IMR-90 (cell line): ENCODE results near the gene MDM2. TPM values are rescaled to one million over a fixed set of nuclear protein-coding genes. Genes with fewer than 3 reads are reported as not detected.

Experiments used
- ATAC-seq: fragments of 200-7000 bp; cut with Tn5 transposase; 2 replicates; pipeline ENCODE4 v1.9.1; 2020; ENCODE audit warnings: low read depth, mild to moderate bottlenecking, moderate library complexity
- BruUV-seq: library from RNA; stranded (reverse); fragments of 400-500 nt; replicated peaks from 2 replicates; lab custom pipeline; 2021; lab: Mats Ljungman, UMichigan
- CTCF ChIA-PET: fragments of 300-600 bp; formaldehyde crosslinking; extraction: SDS; loops from one replicate; lab custom pipeline; 2021; ENCODE audit warnings: antibody characterized with exemption; lab: Yijun Ruan, JAX
- POLR2A ChIA-PET: fragments of 300-600 bp; sonication (Branson Sonifier 250); formaldehyde crosslinking; loops from one replicate; lab custom pipeline; 2022; ENCODE audit warnings: antibody characterized with exemption; ENCODE audit not compliant: unreplicated experiment; lab: Charles Lee
- DNase-seq: peaks from one replicate; pipeline ENCODE4 v3.0.0; 2013
- H2AFZ ChIP-seq: replicated peaks from 2 replicates; pipeline ENCODE3; 2013; ENCODE audit warnings: low read length, mild to moderate bottlenecking; ENCODE audit not compliant: poor library complexity
- H2AK5ac ChIP-seq: 2 replicates; pipeline ENCODE4 v1.6.1; 2013; ENCODE audit warnings: low read depth, low read length, inconsistent platforms
- H2AK9ac ChIP-seq: replicated peaks from 2 replicates; pipeline ENCODE3; 2013; ENCODE audit warnings: mild to moderate bottlenecking, low read depth, low read length, moderate library complexity; ENCODE audit not compliant: poor library complexity
- H2BK120ac ChIP-seq: 2 replicates; pipeline ENCODE4 v1.6.1; 2013; ENCODE audit warnings: low read depth, low read length, inconsistent platforms
- H2BK15ac ChIP-seq: 3 replicates; pipeline ENCODE4 v1.6.1; 2013; ENCODE audit warnings: low read depth, low read length, inconsistent platforms
- H2BK20ac ChIP-seq: 2 replicates; pipeline ENCODE4 v1.6.1; 2013; ENCODE audit warnings: low read depth, mild to moderate bottlenecking, inconsistent platforms, low read length, moderate library complexity
- H2BK5ac ChIP-seq: 2 replicates; pipeline ENCODE4 v1.6.1; 2013; ENCODE audit warnings: mild to moderate bottlenecking, low read depth, low read length, inconsistent platforms; ENCODE audit not compliant: poor library complexity, severe bottlenecking
- H3K14ac ChIP-seq: replicated peaks from 2 replicates; pipeline ENCODE4 v1.6.1; 2013; ENCODE audit warnings: low read depth, low read length, inconsistent platforms
- H3K18ac ChIP-seq: 2 replicates; pipeline ENCODE4 v1.6.1; 2013; ENCODE audit warnings: low read depth, low read length, control low read depth
- H3K23ac ChIP-seq: 2 replicates; pipeline ENCODE4 v1.6.1; 2013; ENCODE audit warnings: low read depth, low read length, inconsistent platforms
- H3K27ac ChIP-seq: 2 replicates; pipeline ENCODE4 v1.5.1; 2013; ENCODE audit warnings: mild to moderate bottlenecking, control low read depth, low read length; ENCODE audit not compliant: insufficient read depth
- H3K27me3 ChIP-seq: 2 replicates; pipeline ENCODE4 v1.6.1; 2013; ENCODE audit warnings: low read length; ENCODE audit not compliant: control insufficient read depth, insufficient read depth
- H3K36me3 ChIP-seq: 2 replicates; pipeline ENCODE4 v1.6.1; 2013; ENCODE audit warnings: low read length, mixed read lengths; ENCODE audit not compliant: control insufficient read depth, insufficient read depth
- H3K4ac ChIP-seq: 2 replicates; pipeline ENCODE4 v1.6.1; 2013; ENCODE audit warnings: low read depth, low read length, inconsistent platforms
- H3K4me1 ChIP-seq: 2 replicates; pipeline ENCODE4 v1.6.1; 2013; ENCODE audit warnings: low read length, mixed read lengths; ENCODE audit not compliant: control insufficient read depth, insufficient read depth
- H3K4me2 ChIP-seq: 2 replicates; pipeline ENCODE4 v1.6.1; 2013; ENCODE audit warnings: low read depth, mild to moderate bottlenecking, control low read depth, low read length, moderate library complexity
- H3K4me3 ChIP-seq: 2 replicates; pipeline ENCODE4 v1.5.1; 2013; ENCODE audit warnings: low read depth, mild to moderate bottlenecking, control low read depth, low read length, moderate library complexity; ENCODE audit not compliant: insufficient read depth
- H3K56ac ChIP-seq: 2 replicates; pipeline ENCODE4 v1.6.1; 2013; ENCODE audit warnings: low read length, inconsistent platforms; ENCODE audit not compliant: insufficient read depth; ENCODE audit errors: extremely low read depth
- H3K79me1 ChIP-seq, 2 experiments: 2 replicates each; pipeline ENCODE4 v1.6.1; 2013; ENCODE audit warnings: low read length in 2 of 2, inconsistent platforms in 1 of 2, low read depth in 1 of 2
- H3K9ac ChIP-seq: 2 replicates; pipeline ENCODE4 v1.6.1; 2013; ENCODE audit warnings: low read depth, low read length, control low read depth
- H3K9me1 ChIP-seq: 2 replicates; pipeline ENCODE4 v1.6.1; 2013; ENCODE audit warnings: low read length, inconsistent platforms; ENCODE audit not compliant: insufficient read depth
- H3K9me3 ChIP-seq: 2 replicates; pipeline ENCODE4 v1.6.1; 2013; ENCODE audit warnings: low read length; ENCODE audit not compliant: control insufficient read depth, insufficient read depth
- H4K20me1 ChIP-seq: 2 replicates; pipeline ENCODE4 v1.6.1; 2013; ENCODE audit warnings: low read length, inconsistent platforms; ENCODE audit not compliant: insufficient read depth
- H4K5ac ChIP-seq: 2 replicates; pipeline ENCODE4 v1.6.1; 2013; ENCODE audit warnings: mild to moderate bottlenecking, low read depth, low read length, control low read depth
- H4K8ac ChIP-seq, 2 experiments: 2 replicates each; pipeline ENCODE4 v1.6.1; 2013; ENCODE audit warnings: low read depth in 2 of 2, low read length in 2 of 2, control low read depth in 1 of 2, inconsistent platforms in 1 of 2
- H4K91ac ChIP-seq: 2 replicates; pipeline ENCODE4 v1.6.1; 2013; ENCODE audit warnings: low read depth, low read length, inconsistent platforms; ENCODE audit not compliant: insufficient read depth
- FOS ChIP-seq: fragments of 150-350 bp; IDR thresholded peaks from 2 replicates; pipeline ENCODE4 v1.6.1; 2016; ENCODE audit warnings: low read depth, low read length
- MAFK ChIP-seq: IDR thresholded peaks from 2 replicates; pipeline ENCODE4 v1.6.1; 2012; ENCODE audit warnings: low read depth, low read length, improper control_type of control experiment
- WGBS, 2 experiments: methylation state at CpG; one replicate each; pipeline versions ENCODE4 v1.1.5 to v1.1.7; 2013; ENCODE audit warnings: missing lambda C conversion rate in 2 of 2; ENCODE audit not compliant: insufficient read length in 1 of 2; ENCODE audit errors: extremely low coverage in 2 of 2; 5-methylcytosine and 5-hydroxymethylcytosine counted together
- dilution Hi-C: fragments of 300-500 bp; cut with HindIII; formaldehyde crosslinking; loops from one replicate; pipeline ENCODE4 v1.14.3; 2018; ENCODE audit warnings: low sequenced_read_pairs; ENCODE audit not compliant: unreplicated experiment
- in situ Hi-C: fragments of 300-500 bp; cut with MboI; formaldehyde crosslinking; loops from 3 replicates; pipeline ENCODE4 v1.14.3; 2019; ENCODE audit warnings: low sequenced_read_pairs, inconsistent platforms, mixed read lengths
- intact Hi-C: fragments of 100-400 bp; cut with micrococcal nuclease; formaldehyde crosslinking; loops from 2 replicates; pipeline ENCODE4 v1.10.0; 2022
- polyA plus RNA-seq, 3 experiments: library from polyadenylated mRNA; depleted of rRNA; stranded (reverse); fragments of >200 nt; gene quantifications; 2 replicates each; pipeline ENCODE4 v1.2.3, GENCODE V29; 2012; ENCODE audit warnings: low replicate concordance in 1 of 3
- total RNA-seq: library from RNA; depleted of rRNA; stranded (reverse); fragments of >200 nt; gene quantifications from 2 replicates; pipeline ENCODE4 v1.2.3, GENCODE V29; 2012

Gene MDM2
- total and polyA plus RNA-seq, 2 of the 4 experiments (the other 2 are of a cell fraction), result 21.9 to 196 TPM

DNA sequence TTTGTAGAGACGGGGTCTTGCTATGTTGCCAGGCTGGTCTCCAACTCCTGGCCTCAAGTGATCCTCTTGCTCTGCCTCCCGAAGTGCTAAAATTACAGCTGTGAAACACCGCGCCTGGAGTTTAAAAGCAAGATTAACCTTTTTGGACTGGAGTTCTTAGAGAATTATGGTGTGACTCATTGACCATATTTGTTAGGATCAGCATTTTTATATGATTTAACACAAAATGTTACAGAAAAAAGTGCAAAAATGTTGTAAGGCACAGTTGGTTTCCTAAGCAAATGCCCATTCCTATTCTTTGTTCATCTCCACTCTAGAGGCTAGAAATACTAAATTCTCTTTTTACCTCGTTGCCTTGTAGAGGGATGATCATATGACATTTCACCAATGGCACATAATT lies 34.4 kb upstream of the MDM2 start:
- in situ Hi-C loops (no loop called here), intact Hi-C loops (no loop called here), dilution Hi-C loops (no loop called here)
- DNase-seq (no peak), ATAC-seq (peak; percentile 44)
- Histone ChIP-seq H3K27ac (no peak overlapping the region), H3K27me3 (no peaks in the 10 kb centered on the region), H2AK5ac (no peak overlapping the region), H3K18ac (no peak overlapping the region), H3K4me1 (no peaks in the 10 kb centered on the region), H2BK5ac (no peak overlapping the region), H2BK120ac (no peak overlapping the region), H3K23ac (no peak overlapping the region), H3K79me1 (no peaks in the 10 kb centered on the region), H2BK15ac (no peak overlapping the region), H3K9ac (no peak overlapping the region), H4K8ac (no peak overlapping the region), H3K56ac (no peak overlapping the region), H3K4me3 (no peak overlapping the region), H4K91ac (no peak overlapping the region), H4K20me1 (no peaks in the 10 kb centered on the region), H4K5ac (no peak overlapping the region), H2AK9ac (no peak overlapping the region), H3K14ac (no peak overlapping the region), H3K4ac (no peak overlapping the region), H3K9me1 (no peaks in the 10 kb centered on the region), H3K9me3 (no peaks in the 10 kb centered on the region), H2AFZ (no peak overlapping the region), H2BK20ac (no peak overlapping the region), H3K36me3 (no peaks in the 10 kb centered on the region), H3K4me2 (no peak overlapping the region)
- peak; percentile 59 for TF ChIP-seq MAFK
- TF ChIP-seq FOS, result no peak
- POLR2A ChIA-PET, result no interaction called here
- WGBS, 2 experiments, result 100% methylated on average over 4 of the region's 5 CpGs; no CpG with 5 or more reads in 1 of the 2 experiments
- CTCF ChIA-PET, result interaction anchor here (0.7 kb wide), 1 partner anchor 24 kb away, joined by 3 read pairs; no protein-coding TSS in a partner anchor
- BruUV-seq, result no TSS peak
